DOHH2 (cell line): ENCODE results near the gene ATG9B.

ENCODE experiments used
- H3F3A ChIP-seq: fragments of 200-600 bp; sonication (generic), shearing (Covaris generic); 2 replicates; pipeline ENCODE4 v1.6.0; 2016; ENCODE audit warnings: antibody characterized with exemption, mild to moderate bottlenecking; ENCODE audit not compliant: control insufficient read depth, insufficient read depth
- H3K27ac ChIP-seq: fragments of 200-600 bp; sonication (generic); 2 replicates; pipeline ENCODE4 v1.5.1; 2014; ENCODE audit warnings: low read depth, mild to moderate bottlenecking, low read length, moderate library complexity
- H3K27me3 ChIP-seq: fragments of 200-600 bp; sonication (generic); 2 replicates; pipeline ENCODE4 v1.6.1; 2014; ENCODE audit warnings: mild to moderate bottlenecking, low read length, mixed read lengths; ENCODE audit not compliant: control insufficient read depth
- H3K36me3 ChIP-seq: fragments of 200-600 bp; sonication (generic); 2 replicates; pipeline ENCODE4 v1.6.1; 2014; ENCODE audit warnings: mild to moderate bottlenecking, low read length, moderate library complexity, mixed read lengths; ENCODE audit not compliant: control insufficient read depth
- H3K4me1 ChIP-seq: fragments of 200-600 bp; sonication (generic); 2 replicates; pipeline ENCODE4 v1.6.1; 2014; ENCODE audit warnings: mild to moderate bottlenecking, low read length, mixed read lengths; ENCODE audit not compliant: control insufficient read depth
- H3K4me2 ChIP-seq: fragments of 200-600 bp; sonication (generic); 2 replicates; pipeline ENCODE4 v1.6.0; 2014; ENCODE audit warnings: mild to moderate bottlenecking, low read length, moderate library complexity
- H3K4me3 ChIP-seq: fragments of 200-600 bp; sonication (generic); 2 replicates; pipeline ENCODE4 v1.5.1; 2014; ENCODE audit warnings: mild to moderate bottlenecking, low read length, mixed read lengths
- H3K79me2 ChIP-seq: fragments of 200-600 bp; sonication (generic); 2 replicates; pipeline ENCODE4 v1.6.1; 2014; ENCODE audit warnings: mild to moderate bottlenecking, low read length, mixed read lengths; ENCODE audit not compliant: control insufficient read depth
- H3K9me2 ChIP-seq: fragments of 200-600 bp; sonication (generic); replicated peaks from 2 replicates; pipeline ENCODE4 v1.6.1; 2014; ENCODE audit warnings: mild to moderate bottlenecking, low read length, mixed read lengths; ENCODE audit not compliant: control insufficient read depth
- H3K9me3 ChIP-seq: fragments of 200-600 bp; sonication (generic); 2 replicates; pipeline ENCODE4 v1.6.1; 2014; ENCODE audit warnings: antibody characterized with exemption, low read length, mixed read lengths; ENCODE audit not compliant: control insufficient read depth, insufficient read depth
- H4K20me1 ChIP-seq: fragments of 200-600 bp; sonication (generic); 2 replicates; pipeline ENCODE4 v1.6.0; 2014; ENCODE audit warnings: low read depth, mild to moderate bottlenecking, antibody characterized with exemption, low read length, moderate library complexity; ENCODE audit not compliant: control insufficient read depth, insufficient read depth
- CTCF ChIP-seq: fragments of 200-600 bp; sonication (generic); IDR thresholded peaks from one replicate; pipeline ENCODE4 v1.5.1; 2014; ENCODE audit warnings: antibody characterized with exemption, mild to moderate bottlenecking, low read depth, low read length; ENCODE audit not compliant: poor library complexity, severe bottlenecking
- EZH2phosphoT487 ChIP-seq: fragments of 200-600 bp; sonication (generic); IDR thresholded peaks from 2 replicates; pipeline ENCODE4 v1.6.1; 2017; ENCODE audit warnings: borderline replicate concordance, mild to moderate bottlenecking, antibody characterized with exemption, low read length, moderate library complexity, mixed read lengths

The ATG9B gene

GRCh38 chr7:151001546-151001945, 22.7 kb downstream of the ATG9B start:
- Histone ChIP-seq H3K9me2 (no peaks in the 10 kb centered on the region), H3K27me3 (peaks cover 5% of the 10 kb centered on the region; the same call in 1 of the 2 replicates), H3K4me3 (no peak overlapping the region), H3K4me2 (no peak overlapping the region), H3K27ac (no peak overlapping the region), H4K20me1 (no peaks in the 10 kb centered on the region; the same call in 1 of the 2 replicates), H3K9me3 (no peaks in the 10 kb centered on the region), H3F3A (no peaks in the 10 kb centered on the region), H3K79me2 (no peaks in the 10 kb centered on the region), H3K4me1 (0 out of 2 replicates have a peak, but pooled peaks cover 3% of the 10 kb centered on the region), H3K36me3 (no peaks in the 10 kb centered on the region)
- no peak for TF ChIP-seq EZH2phosphoT487
- TF ChIP-seq CTCF = no peak

GRCh38 chr7:151000897-151001495, 23.3 kb downstream of the ATG9B start:
- Histone ChIP-seq H3K9me2 (no peaks in the 10 kb centered on the region), H3F3A (no peaks in the 10 kb centered on the region), H4K20me1 (no peaks in the 10 kb centered on the region; the same call in 1 of the 2 replicates), H3K36me3 (no peaks in the 10 kb centered on the region), H3K4me2 (no peak overlapping the region), H3K4me3 (no peak overlapping the region), H3K9me3 (no peaks in the 10 kb centered on the region), H3K79me2 (no peaks in the 10 kb centered on the region), H3K27ac (no peak overlapping the region), H3K27me3 (peaks cover 5% of the 10 kb centered on the region; the same call in 1 of the 2 replicates), H3K4me1 (0 out of 2 replicates have a peak, but pooled peaks cover 3% of the 10 kb centered on the region)
- TF ChIP-seq EZH2phosphoT487 = no peak
- no peak for TF ChIP-seq CTCF

GRCh38 chr7:150999497-151000230, 24.6 kb downstream of the ATG9B start:
- H3K4me3 ChIP-seq = no peak overlapping the region
- no peaks in the 10 kb centered on the region for H3K79me2 ChIP-seq
- H3K9me3 ChIP-seq = no peaks in the 10 kb centered on the region
- no peak overlapping the region for H3K27ac ChIP-seq
- peaks cover 6% of the 10 kb centered on the region; the same call in 1 of the 2 replicates for H3K4me1 ChIP-seq
- no peaks in the 10 kb centered on the region for H3F3A ChIP-seq
- H4K20me1 ChIP-seq = no peaks in the 10 kb centered on the region; the same call in 1 of the 2 replicates
- no peaks in the 10 kb centered on the region for H3K36me3 ChIP-seq
- H3K4me2 ChIP-seq = no peak overlapping the region
- no peak for TF ChIP-seq CTCF
- TF ChIP-seq EZH2phosphoT487 = no peak
- peaks cover 5% of the 10 kb centered on the region; the same call in 1 of the 2 replicates for H3K27me3 ChIP-seq
- H3K9me2 ChIP-seq = no peaks in the 10 kb centered on the region
